Activated CD4-positive, CD25-positive, alpha-beta regulatory T cell treated with anti-CD3 and anti-CD28 coated beads, Interleukin-2, amount 50 U/mL, for 16 hours (primary cell): ENCODE measurements around the gene RBM23.
"Not testable (repeated sequence)": the region's sequence is repeated elsewhere in the genome, so short reads cannot be mapped to it uniquely, and the experiment has no call there.

Experiments used
- DNase-seq: peaks from one replicate; pipeline ENCODE4 v3.0.0-alpha.2; 2020; ENCODE audit warnings: low read depth, low spot score

Gene RBM23

DNA sequence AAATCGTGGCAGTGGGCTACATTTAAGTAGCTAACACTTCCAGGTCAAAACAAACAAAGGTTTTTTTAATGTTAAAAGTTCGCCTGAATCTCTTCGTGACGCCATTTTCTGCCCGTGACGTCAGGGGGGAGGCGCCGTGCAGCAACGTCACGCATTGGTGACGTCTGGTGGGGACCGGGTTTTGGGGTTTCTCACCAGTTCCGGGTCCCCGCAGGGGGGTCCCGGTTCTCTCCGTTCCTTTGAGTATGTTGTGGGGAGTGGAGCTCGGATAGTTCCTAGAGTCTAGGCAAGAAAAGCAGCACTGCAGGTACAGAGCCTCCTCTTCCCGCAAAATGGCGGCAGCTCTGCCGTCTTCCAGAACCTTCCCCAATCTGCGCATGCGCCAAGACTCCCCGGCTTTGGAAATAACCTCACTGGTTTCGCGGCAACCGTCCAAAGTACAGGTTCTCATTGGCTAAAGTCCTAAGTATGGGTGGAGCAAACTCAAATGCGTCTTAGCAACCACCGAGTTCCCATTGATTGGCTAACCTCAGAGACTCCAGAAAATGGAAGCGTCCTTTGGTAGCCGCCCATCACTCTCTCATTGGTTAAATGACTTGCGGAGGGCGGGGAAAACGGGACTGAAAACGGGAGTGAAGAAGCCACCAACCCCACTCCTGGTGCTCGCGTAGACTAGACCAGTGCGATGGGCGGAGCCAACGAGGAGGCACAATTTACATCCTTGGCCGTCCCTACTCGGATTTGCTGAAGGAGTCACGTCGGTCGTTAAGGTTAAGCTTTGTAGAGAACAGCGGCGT, at the start of gene RBM23:
RBM23 (minus strand) TSS at position 346 of the 797 bp plus-strand sequence.
- DNase-seq: peak; percentile 100

DNA sequence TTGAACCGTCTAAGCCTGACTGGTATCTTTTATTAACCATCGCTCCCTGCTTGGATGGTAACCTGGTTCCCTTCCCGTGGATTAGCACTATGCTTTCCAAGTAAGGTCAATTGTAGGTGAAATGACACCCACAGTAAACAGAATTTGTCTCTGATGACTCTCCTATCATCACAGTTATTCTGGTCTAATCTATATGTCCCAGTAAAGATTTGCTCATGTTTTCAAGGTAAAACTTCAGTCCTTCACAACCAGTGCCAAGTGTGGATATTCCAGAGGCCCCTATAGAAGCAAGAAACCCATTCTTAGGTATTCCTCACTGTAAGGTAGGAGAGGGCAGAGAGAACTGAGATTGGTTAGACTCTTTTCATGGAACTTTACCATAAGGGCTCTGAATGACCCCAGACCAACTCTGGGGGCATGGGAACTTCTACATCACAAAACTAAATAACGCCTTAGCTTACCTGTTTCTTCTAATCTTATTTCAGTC, 47.9 kb upstream of the RBM23 start:
- no peak for DNase-seq

GRCh38 chr14:22965916-22966782, 47.2 kb upstream of the RBM23 start:
- DNase-seq: not testable (repeated sequence)

DNA sequence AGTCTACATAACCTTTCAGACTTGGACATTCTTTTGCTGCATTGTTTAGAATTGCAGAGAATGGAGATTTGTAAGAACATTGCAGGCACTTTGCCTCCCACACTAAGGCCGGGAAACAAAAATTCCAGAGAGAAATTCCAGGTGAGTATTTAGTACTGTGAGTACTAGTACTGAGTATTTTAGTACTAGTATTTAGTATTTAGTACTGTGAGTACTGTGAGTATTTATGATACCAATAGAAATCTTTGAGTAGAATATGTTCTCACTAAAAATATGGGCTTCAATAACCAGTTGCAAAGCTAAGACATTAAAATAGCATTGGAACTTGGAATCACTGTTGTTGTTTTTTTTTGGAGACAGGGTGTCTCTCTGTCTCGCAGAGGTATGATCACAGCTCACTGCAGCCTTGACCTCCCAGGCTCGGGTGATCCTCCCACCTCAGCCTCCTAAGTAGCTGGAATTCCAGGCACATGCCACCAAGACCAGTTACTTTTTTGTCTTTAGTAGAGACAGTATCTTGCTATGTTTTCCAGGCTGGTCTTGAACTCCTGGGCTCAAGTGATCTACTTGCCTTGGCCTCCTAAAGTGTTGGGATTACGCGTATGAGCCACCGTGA, 43.2 kb upstream of the RBM23 start:
- no peak for DNase-seq

GRCh38 chr14:22955702-22956569, 37.0 kb upstream of the RBM23 start:
- DNase-seq: no peak

- no peak for DNase-seq
These were observed 33.5 kb upstream of the RBM23 start for GRCh38 chr14:22952418-22952817.

DNA sequence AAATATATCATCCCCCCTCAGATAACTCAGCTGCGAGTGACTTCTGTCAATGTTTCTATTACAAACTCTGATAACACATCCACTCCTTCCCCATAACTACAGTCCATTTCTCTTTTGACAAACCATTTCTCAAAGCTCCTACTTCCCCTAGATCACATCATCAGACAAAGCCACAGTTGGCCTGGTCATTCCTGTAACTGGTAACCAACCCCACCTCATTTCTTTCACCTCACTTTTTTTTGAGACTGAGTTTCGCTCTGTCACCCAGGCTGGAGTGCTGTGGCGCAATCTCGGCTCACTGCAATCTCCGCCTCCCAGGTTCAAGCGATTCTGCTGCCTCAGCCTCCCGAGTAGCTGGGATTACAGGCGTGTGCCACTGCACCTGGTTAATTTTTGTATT, 32.8 kb upstream of the RBM23 start:
- DNase-seq: not testable (repeated sequence)

- DNase-seq: no peak
These were observed 26.7 kb upstream of the RBM23 start for GRCh38 chr14:22945642-22946041.

DNA sequence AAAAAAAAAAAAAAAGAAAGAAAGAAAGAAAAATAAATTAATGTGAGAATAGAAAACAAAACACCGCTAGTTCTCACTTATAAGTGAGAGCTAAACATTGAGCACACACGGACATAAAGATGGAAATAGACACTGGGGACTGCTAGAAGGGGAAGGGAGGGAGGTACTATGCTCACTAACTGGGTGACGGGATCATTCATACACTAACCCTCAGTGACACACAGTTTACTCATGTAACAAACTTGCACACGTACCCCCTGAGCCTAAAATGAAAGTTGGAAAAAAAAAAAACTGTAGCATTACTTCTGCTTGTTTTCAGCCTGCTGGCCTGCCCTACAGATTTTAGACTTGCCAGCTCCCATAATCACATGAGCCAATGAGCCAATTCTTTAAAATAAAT, 20.7 kb upstream of the RBM23 start:
- no peak for DNase-seq

GRCh38 chr14:22935156-22935555, 16.2 kb upstream of the RBM23 start:
- DNase-seq: no peak

DNA sequence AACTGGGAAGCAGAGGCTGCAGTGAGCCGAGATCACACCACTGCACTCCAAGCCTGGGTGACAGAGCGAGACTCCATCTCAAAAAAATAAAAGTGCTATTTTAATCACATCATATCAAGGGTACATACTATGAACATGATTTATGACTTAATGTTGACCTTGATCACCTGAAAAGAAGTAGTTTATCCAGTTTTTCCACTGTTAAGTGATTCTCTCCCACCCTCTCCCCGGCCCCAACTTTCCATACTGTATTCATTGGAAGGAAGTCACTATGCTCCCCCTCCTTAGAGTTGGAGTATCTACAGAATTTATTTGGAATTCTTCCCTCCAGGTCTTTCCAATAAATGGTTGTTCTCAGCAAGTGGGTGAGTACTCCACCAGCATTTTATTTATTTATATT, 13.2 kb upstream of the RBM23 start:
- DNase-seq: no peak

GRCh38 chr14:22929961-22930364, 11.0 kb upstream of the RBM23 start:
- DNase-seq: no peak

- DNase-seq: peak; percentile 95
These were observed 10.4 kb upstream of the RBM23 start, which contains the start of gene PRMT5 for GRCh38 chr14:22929104-22929960. PRMT5 (minus strand) TSS chr14:22929376; CDS start chr14:22929361, 15 bp downstream.

DNA sequence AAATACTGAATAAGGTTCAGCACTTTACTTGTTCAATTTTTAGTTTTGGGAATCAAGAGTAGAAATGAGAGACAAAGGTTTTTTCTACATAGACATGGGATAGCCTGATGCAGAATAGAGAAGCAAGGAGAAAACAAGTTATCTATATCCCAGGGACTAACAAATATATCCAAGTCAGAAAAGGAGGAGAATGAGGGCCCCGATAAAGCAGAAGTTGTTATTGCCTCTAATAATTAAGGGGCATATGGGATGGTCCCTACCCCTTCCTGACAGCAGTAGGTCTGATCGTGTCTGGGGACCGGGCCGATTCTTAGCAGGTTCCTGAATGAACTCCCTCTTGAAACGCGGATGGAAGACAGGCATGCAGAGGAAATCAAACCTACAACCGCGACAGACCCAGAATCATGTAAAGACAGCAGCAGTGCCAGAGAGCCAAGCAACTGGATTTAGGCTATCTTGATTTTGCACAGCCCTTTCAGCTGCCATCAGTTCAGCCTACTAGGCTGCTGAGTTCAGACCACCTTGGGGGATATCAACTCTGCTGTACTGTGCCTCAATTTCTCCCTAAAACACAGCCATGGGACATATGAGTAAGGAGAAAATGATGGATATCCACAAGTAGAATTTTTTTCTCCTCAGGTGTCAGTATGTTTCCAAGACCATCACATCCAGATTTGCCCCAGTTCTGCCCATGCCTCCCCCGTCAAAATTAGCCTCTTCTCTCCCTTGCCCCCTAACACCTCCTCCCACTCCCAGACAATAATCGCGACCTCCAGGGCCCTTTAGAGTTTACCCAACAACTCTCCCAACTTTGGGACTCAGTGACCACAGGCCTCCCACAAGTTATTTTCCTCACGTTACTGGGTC, 9.5 kb upstream of the RBM23 start:
- no peak for DNase-seq

DNA sequence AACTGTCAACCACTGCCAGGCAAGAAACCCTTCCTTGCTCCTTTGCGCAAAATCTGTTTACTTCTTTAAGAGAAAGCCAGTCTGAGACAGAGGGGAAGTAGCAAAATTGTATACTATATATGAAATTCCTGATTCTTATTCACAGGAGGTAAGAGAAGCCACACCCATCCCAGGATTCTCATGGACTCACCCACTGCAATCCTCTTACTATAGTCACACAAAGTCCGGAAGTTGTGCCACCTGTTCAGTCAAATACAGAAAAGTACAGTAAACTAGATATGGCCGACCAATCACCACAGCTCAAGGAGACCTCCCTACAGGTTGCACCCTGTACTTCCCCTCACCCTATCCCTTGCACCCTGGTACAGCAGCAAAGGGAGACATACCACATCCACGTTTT, 7.4 kb upstream of the RBM23 start:
- DNase-seq: no peak

DNA sequence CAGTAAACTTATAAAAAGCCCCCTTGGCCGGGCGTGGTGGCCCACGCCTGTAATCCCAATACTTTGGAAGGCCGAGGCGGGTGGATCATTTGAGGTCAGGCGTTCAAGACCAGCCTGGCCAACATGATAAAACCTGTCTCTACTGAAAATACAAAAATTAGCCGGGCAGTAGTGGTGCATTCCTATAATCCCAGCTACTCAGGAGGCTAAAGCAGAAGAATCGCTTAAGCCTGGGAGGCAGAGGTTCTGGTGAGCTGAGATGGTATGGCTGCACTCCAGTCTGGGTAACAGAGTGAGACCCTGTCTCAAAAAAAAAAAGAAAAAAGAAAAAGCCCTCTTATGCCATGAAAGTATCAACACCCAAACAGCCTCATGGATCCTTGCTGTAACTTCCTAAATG, 6.6 kb upstream of the RBM23 start:
- no peak for DNase-seq

GRCh38 chr14:22923746-22924145, 4.8 kb upstream of the RBM23 start:
- no peak for DNase-seq

GRCh38 chr14:22922294-22922693, 3.3 kb upstream of the RBM23 start:
- no peak for DNase-seq

- DNase-seq: no peak
These were observed 1.7 kb upstream of the RBM23 start for GRCh38 chr14:22920697-22921096.
